Measurements from ENCODE around the gene SYNE3. TPM values are rescaled to one million over a fixed set of nuclear protein-coding genes. Genes with fewer than 3 reads are reported as not detected.

Gene SYNE3, protein sequence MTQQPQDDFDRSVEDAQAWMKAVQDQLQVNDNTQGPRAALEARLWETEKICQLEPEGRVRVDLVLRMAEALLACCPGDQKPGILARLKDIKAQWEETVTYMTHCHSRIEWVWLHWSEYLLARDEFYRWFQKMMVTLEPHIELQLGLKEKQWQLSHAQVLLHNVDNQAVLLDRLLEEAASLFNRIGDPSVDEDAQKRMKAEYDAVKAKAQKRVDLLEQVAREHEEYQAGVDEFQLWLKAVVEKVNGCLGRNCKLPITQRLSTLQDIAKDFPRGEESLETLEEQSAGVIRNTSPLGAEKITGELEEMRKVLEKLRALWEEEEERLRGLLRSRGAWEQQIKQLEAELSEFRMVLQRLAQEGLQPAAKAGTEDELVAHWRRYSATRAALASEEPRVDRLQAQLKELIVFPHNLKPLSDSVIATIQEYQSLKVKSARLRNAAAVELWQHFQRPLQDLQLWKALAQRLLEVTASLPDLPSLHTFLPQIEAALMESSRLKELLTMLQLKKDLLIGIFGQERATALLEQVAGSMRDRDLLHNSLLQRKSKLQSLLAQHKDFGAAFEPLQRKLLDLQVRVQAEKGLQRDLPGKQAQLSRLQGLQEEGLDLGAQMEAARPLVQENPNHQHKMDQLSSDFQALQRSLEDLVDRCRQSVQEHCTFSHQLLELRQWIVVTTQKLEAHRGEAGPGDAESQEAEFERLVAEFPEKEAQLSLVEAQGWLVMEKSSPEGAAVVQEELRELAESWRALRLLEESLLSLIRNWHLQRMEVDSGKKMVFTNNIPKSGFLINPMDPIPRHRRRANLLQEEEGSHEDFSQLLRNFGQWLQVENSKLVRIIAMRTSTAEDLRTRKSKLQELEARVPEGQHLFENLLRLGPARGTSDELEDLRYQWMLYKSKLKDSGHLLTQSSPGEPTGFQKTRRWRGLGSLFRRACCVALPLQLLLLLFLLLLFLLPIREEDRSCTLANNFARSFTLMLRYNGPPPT
- total RNA-seq (2014; rRNA removed) = 8.4 and 12.5 TPM in 2 replicates
- polyA plus RNA-seq (2012) = 3.2 TPM

DNA sequence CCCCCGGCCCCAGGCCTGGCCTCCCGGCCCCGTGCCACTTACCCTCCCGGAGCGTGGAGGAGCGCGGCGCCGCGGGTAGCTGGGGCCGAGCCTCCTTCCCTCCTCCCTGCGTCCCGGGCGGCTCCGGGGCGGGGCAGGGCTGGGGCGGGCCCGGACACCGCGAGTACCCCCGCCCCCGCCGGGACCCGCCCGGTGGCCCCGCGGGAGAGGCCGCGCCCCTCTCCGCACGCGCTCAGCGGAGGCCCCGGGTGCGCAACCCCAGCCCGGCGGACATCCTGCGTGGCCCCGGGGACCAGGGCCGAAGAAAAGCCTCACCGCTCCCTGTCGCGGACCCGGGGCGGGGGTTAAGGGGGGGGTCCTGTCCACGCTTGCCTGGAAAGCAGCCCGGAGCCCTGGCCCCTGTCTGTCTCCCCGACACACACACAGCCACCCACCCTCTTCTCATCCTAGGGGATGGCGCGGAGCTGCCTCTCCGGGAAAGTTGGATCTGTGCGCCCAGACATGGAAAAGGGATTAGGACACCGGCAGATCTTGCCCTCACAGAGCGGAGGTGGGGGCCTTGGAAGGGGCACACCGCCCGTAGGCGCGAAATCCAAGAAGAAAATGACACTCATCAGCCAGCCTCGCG lies at the start of gene SYNE3:
Gene SYNE3, minus strand, starts transcription at position 97 of the 628 bp plus-strand sequence. CDS start 40,829 bp downstream, outside the sequence.
- no peak for DNase-seq (ENCODE audit: low read depth)

DNA sequence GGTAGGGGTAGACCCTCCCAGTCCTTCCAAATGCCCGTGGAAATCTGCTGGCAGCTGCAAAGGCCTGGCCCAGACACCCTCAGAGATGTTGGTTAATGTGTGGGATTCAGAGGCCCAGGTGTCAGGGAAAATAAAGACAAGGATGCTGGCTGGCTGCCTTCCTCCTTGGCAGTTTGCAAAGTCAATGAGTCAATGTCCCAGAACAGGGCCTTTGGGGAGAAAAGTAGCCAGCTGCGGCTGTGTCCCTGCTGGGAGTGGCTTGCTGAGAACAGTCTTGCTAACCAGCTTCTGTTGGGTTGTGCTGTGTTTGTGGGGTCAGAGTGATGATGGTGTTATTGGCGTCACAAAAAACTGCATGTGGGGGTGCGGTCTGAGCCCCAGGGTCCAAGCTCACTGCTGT lies 47.6 kb upstream of the SYNE3 start:
- peak; percentile 81 for DNase-seq (ENCODE audit: low read depth)

DNA sequence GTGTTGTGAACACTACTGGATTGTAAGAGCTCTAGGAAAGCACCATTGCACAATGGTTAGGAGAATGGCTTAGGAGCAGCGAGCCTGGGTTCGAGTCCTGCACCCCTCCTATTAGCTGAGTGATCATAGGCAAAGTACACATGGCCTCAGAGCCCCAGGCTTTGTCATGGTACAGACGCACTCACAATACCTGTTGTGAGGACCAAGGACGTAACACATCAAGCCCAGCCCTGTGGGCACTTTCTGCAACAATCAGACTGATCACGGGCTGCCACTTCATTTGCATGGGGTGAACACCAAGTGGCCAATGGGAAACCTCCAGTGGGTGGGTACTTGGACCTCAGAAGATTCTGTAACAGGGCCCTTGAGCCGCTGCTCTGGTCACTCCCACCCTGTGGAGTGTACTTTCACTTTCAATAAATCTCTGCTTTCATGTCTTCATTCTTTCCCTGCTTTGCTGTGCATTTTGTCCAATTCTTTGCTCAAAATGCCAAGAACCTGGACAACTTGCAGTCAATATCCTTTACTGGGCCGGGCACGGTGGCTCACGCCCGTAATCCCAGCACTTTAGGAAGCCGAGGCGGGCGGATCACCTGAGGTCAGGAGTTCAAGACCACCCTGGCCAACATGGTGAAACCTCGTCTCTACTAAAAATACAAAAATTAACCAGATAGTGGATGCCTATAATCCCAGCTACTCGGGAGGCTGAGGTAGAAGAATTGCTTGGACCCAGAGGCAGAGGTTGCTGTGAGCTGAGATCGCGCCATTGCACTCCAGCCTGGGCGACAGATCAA lies 46.6 kb upstream of the SYNE3 start:
- peak; percentile 50 for DNase-seq (ENCODE audit: low read depth)

DNA sequence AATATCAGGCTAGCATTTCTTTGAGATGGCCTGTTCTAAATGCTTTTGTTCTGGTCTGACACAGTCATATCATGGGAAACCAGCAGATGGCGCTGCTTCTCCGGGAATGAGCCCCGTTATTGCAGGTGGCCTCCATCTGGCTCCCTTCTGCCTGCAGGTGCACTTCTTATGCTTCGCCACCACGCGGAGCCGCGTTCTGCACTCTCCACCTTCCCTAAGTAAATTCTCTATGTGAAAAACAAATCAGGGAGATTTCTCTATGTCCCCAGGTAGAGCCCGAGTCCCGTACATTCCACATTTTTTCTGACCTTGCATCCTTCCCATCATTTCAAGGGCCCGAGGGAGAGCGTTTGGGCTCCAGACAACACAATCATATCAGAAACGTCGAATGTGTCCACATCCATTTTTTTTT lies 44.6 kb upstream of the SYNE3 start:
- DNase-seq (ENCODE audit: low read depth) = peak; percentile 72

DNA sequence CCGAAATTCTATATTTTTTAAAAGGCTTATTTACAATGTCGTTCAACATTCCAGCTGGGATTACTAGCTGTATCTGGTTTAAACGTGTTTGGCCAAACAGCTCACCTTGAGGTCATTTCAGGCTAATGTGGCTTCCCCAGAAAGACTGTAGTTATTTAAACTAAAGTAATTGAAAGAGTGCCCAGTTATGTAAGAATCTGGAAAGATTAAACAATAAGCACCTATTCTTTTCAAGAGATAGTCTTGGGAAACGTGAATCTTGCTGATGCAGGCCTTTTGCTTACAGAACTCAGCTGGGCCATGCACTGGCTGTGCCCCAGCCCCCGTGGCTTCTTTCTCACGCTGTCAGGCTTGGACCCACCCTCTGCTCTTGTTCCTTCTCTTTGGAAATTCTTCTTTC lies 42.8 kb upstream of the SYNE3 start:
- DNase-seq (ENCODE audit: low read depth) = no peak

DNA sequence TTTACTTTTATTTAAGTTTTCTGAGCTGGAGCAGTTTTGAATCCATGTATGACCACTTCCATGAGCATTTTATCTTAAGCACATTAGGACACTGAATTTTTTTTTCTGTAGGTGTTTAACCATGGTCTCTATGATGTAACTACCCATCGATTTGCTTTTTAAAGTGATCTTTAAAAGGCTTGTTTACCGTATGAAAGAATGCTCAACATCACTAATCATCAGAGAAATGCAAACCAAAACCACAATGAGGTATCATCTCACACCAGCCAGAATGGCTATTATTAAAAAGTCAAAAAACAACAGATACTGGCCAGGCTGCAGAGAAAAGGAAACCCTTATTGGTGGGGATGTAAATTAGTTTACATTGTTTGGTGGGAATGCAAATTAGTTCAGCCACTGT lies 41.4 kb upstream of the SYNE3 start:
- DNase-seq (ENCODE audit: low read depth) = no peak

GRCh38 chr14:95557291-95557690 lies 40.8 kb upstream of the SYNE3 start:
- DNase-seq (ENCODE audit: low read depth) = no peak

DNA sequence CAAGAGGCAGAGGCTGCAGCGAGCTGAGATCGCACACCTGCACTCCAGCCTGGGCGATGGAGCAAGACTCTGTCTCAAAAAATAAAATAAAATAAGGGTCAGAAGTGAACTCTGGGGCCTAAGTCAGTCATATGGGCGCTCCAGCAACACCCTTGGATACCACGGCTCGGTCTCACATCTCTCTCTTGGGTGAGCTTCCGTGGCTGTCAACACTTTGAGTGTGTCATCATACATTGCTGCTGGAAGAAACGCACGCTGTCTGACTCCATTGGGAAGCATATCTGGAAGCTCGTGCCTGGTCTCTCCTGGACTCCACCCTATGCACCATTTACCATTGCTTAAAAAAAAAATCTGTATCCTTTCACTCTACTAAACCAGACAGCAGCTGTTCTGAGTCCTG lies 38.6 kb upstream of the SYNE3 start:
- DNase-seq (ENCODE audit: low read depth) = no peak

DNA sequence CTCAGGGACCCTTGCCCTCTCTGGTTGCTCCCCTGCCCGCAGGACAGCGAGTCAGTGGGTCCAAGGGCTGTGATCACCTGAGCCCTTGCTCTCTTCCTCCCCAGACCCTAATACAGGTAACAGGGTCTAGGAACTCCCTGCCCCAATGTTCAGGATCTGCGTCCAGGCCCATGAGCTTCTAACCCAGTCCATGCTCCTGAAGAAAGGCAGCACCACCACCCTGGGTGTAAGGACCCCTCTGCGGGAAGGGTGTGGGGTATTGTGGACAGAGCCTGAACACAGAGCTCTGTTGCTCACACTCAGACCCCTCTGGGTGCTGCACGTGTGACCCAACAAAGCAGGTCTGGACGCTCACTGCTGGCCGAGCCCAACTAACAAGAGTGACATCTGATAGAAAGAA lies 36.7 kb upstream of the SYNE3 start:
- DNase-seq (ENCODE audit: low read depth) = no peak

DNA sequence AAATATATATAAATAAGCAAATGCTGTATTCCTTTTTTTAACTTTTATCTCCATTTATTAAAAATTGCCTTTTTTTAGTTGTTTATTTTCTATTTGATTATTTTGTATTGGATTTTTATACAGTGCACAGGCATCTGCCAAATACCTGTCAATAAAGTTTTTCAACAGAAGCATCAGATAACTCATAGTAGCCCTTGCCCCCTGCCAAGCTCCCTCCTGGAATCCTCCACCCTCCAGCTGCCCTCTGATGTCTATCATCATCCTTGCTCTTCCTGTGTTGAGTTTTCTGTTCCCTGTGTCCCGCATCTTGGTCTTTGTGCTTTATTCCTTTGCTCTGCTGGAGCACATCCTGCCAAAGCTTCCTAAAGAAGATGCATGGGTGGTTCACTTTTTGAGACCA lies 35.0 kb upstream of the SYNE3 start:
- DNase-seq (ENCODE audit: low read depth) = no peak

GRCh38 chr14:95549656-95550585 lies 33.5 kb upstream of the SYNE3 start:
- DNase-seq (ENCODE audit: low read depth) = no peak

GRCh38 chr14:95548328-95548929 lies 32.0 kb upstream of the SYNE3 start:
- DNase-seq (ENCODE audit: low read depth) = no peak

DNA sequence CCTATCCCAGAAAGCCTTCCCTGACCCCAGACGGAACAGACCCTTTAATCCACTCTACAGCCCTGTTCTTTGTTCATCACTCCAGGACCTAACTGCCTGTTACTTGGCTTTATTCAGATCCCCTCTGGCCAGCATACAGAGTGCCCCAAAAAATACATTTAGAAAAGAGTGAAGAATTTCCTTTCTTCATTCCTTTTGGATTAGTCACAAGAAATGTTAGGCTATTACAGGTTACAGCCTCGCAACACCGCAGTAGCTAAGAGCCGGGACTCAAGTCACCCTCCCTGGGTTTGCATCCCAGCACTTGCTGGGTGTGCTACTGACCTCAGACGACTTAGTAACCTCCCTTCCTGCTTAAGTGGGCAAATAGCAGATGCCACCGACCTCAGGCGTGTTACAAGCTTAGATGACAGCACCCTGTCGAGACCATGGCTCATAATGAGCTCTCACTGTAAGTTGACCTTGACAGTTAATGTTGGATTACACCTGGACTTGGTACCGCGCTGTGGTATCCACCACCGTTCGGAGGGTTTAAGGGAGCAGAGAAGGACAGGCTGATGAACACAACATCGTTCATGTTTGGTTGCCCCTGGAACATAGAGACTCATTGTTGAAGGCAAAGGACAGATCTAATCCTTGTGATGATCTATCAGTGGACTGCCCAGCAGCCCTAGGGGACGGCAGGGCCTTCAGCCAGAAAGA lies 31.3 kb upstream of the SYNE3 start:
- peak; percentile 58 for DNase-seq (ENCODE audit: low read depth)

DNA sequence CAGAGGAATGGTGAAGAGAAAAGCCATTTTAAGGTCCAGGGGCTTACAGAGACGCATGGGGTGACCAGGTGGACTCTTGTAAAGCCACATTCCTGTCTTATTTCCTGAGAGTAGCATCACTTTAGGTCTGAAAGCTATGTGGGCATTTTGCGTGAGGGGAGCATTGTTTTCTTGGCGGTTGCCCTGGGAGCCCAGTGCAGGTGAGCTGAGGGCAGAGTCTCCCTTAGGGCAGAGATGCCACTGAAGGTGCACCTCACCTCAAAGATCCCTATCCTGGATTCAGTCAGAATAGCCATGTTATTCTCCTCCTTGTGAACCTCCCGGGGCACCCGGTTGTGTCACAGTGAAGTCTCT lies 30.8 kb upstream of the SYNE3 start:
- no peak for DNase-seq (ENCODE audit: low read depth)

DNA sequence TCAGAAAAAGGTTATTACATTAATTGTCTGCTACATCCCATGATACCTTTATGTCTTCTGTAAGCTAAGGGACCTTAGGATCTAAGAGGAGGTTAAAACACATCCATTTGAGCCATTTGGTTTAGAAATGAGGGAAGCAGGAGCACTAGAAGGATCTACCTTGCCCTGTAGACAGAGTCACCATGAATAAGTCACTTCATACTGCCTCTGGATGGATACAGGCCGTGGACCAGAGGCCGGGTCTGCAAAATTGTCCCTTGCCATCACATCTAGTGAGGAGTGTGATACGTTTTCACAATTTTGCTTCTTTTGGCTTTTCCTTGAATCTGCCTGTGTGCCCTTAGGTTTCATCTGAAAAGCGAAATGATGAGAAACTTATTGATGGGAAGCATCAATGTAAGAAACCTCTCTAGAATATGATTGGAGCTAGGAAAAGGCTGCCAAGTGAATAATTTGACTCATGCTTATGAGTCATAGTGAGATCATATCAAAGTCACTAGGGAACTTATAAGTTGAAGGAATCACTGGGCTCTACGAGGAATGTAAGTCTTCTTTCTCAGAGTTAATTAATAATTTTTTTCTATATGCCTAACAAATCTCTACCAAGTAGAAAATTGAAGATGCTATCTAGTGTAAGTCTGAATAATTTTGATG lies 29.2 kb upstream of the SYNE3 start:
- DNase-seq (ENCODE audit: low read depth) = peak; percentile 89

DNA sequence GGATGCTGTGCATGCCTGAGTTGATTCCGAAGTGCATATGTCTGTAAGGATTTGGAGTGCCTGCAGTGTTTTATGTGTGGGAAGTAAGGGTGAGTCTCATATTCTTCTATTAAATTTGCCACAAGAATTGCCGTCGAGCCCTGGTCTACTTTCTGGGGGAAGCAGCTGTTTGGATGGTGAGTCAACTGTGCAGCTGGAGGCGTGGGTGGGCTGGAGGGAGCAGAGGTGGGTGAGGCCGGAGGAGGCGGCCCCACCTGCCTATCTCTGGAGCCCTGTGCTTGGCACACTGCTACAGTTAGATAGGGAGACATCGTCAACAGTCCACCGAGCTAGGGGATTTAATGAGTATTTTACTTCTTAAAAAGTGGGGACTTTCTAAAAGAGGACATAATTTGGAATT lies 28.1 kb upstream of the SYNE3 start:
- DNase-seq (ENCODE audit: low read depth) = peak; percentile 65

DNA sequence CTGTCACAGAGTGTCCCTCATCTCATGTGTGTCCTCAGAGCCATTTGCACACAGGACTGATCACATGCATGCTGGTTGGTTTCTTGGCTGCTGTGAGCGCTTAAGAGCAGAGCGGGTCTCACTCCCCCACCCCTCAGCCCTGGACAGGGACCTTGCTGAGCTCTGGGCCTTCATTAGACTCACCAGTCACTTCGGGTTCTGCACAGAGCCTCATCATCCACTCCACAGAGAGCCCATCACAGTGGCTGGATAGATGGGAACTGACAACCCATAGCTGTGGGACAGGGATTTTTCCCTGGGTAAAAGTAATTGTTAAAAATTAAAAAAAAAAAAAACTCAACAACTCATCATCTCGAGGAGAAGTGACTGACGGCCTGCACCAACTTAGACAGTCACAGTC lies 26.6 kb upstream of the SYNE3 start:
- DNase-seq (ENCODE audit: low read depth) = no peak

All from LHCN-M2 (cell line).